Peyer's patch (tissue), 4 donors: ENCODE results near the gene TAF1B.

Experiments used
- CTCF ChIP-seq, 6 experiments: fragments of 450-650 bp in 4 of 6; fragments of 200-600 bp in 2 of 6; sonication (generic) in 1 of 6; IDR thresholded peaks; one replicate each; pipeline ENCODE4 v1.5.1; 2017 to 2019; ENCODE audit warnings: antibody characterized with exemption in 6 of 6, mild to moderate bottlenecking in 3 of 6, moderate library complexity in 1 of 6
- POLR2A ChIP-seq, 2 donors: fragments of 450-650 bp; IDR thresholded peaks; one replicate each; pipeline ENCODE4 v1.5.1; 2017; ENCODE audit warnings: antibody characterized with exemption in 2 of 2, mild to moderate bottlenecking in 2 of 2, moderate library complexity in 2 of 2

GRCh38 chr2:9892236-9892635 lies 49.0 kb downstream of the TAF1B start:
- no peak for TF ChIP-seq CTCF (IDR thresholded peaks at IDR 0.05)
- TF ChIP-seq POLR2A (IDR thresholded peaks at IDR 0.05) = no peak
